ENCODE measurements around the gene IQCK.

Gene IQCK

GRCh38 chr16:19890901-19891300, 172.8 kb downstream of the IQCK start:
- DNase-seq: no peak

DNA sequence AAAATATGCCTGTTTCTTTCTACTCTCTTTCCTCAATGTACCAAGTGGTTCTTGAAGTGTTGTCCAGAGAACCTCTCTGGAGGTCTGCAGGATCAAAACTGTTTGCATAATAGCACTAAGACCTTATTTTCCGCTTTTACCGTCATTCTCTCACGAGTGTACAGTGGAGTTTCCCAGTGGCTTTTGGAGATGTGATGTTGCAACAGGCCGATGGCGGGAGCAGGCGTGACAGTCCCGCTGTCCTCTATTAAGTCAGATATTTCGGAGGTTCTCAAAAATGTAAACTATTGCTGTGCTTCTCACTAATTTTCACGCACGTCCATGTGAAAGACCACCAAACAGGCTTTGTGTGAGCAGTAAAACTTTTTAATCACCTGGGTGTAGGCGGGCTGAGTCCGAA, 174.8 kb downstream of the IQCK start:
- no peak for DNase-seq

DNA sequence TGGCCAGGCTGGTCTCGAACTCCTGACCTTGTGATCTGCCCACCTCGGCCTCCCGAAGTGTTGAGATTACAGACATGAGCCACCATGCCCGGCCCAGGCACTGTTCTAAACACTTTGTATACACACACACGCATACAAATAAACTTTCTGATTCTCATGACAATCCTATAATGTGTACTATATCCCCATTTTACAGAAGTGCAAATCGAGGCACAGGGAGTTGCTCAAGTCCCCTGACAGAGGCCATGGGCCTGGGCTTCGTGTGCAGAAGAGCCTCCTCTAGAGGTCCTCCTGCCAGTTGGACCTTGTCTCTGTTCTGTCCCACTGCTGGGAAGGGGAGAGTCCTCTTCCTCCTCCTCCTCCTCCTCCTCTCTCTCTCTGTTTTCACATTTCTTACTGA, 176.5 kb downstream of the IQCK start:
- DNase-seq: no peak

DNA sequence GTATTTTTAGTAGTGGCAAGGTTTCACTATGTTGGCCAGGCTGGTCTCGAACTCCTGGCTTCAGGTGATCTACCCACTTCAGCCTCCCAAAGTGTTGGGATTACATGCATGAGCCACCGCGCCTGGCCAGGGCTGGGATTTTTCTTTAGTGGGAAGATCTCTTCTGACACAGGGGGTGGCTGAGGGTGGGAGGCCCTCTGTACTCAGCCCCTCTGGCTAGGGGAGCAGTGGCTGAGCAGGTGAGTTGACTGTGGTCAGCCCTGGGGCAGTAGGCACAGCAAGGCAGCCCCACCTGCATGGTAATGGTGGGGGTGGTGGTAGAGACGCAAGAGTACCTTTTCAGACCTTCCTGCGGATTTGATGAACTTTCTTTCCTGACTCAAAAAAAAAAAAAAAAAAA, 178.9 kb downstream of the IQCK start:
- no peak for DNase-seq

GRCh38 chr16:19898166-19898565, 180.1 kb downstream of the IQCK start:
- no peak for DNase-seq

DNA sequence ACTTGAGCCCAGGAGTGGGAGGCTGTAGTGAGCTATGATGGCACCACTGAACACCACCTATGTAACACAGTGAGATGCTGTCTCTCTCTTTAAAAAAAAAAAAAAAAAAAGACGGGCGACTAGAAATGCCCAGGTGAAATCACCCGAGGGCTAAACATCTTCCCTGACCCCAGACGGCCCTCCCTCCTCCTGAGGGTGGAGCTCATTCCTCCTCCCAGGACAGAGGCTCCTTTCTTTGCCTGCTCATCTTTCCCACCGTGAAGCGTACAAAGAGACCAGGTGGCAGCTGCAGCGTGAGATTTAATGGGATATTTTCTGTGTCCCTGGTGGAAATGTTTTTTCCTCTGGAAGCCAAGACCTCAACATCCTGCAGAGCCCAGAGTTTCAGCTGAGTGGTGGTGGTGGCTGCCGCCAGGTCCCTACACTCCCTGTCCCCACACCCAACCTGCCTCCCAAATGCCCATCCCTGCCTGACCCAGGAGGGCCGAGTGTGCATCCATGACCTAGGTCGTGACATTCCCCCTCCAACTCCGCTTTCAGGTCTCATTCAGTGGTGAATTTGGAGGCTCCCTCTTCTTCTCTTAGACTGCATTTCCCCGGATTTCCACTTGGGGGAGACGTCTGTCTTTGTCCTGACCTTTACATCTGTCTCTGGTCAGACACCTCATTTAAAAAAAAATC, 181.0 kb downstream of the IQCK start:
- peak; percentile 43 for DNase-seq

DNA sequence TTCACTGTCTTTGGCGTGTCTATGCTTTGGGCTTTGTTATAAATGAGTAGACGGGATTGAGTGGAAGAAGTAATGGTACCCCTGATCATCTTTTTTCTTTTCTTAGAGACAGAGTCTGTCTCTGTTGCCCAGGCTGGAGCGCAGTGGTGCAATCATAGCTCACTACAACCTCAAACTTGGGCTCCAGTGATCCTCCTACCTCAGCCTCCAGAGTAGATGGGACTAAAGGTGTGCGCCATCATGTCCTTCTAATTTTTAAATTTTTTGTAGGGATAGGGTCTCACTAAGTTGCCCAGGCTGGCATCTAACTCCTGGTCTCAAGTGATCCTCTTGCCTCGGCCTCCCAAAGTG, 181.5 kb downstream of the IQCK start:
- DNase-seq: no peak

GRCh38 chr16:19901164-19901563, 183.1 kb downstream of the IQCK start:
- DNase-seq: no peak

DNA sequence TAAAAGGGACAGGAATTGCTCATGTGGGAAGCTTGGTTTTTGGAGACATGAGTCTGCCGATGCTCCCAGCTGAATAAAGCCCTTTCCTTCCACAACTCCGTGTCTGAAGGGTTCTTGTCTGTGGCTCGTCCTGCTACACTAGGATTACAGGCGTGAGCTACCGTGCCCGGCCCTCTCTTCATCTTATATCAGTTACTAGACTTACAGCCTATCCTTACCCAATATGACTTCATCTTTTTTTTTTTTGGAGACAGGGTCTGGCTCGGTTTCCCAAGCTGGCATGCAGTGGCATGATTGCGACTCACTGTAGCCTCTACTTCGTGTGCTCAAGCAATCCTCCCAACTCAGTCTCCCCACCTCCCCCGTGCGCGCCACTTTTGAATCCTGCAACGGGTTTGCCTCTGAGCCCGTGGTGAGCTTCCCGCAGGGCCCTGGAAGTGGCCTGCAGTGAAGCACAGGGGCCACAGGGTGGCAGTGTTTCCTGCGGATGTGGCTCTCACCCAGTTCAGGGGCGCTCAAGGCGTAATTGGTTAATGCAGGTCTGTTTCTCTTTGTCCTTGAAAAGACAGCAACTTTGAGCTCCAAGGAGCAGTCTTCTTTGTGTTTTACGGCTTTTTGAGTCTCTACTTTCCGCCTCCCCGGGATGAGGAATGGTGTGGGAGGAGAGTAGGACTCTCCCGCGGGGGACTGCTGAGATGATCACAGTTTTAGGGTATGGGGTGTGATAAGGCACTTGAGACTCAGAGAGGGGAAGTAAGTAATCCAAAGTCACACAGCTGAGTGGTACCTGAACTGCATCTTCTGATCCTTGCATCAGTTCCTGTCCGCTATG, 189.3 kb downstream of the IQCK start:
- peak; percentile 71 for DNase-seq

Measured in CD4-positive, alpha-beta T cell treated with Interleukin-4 for 4 hours (primary cell).